ENCODE results near the gene C1QTNF4.
"Not testable (repeated sequence)": the region's sequence is repeated elsewhere in the genome, so short reads cannot be mapped to it uniquely, and the experiment has no call there.

C1QTNF4 gene

DNA sequence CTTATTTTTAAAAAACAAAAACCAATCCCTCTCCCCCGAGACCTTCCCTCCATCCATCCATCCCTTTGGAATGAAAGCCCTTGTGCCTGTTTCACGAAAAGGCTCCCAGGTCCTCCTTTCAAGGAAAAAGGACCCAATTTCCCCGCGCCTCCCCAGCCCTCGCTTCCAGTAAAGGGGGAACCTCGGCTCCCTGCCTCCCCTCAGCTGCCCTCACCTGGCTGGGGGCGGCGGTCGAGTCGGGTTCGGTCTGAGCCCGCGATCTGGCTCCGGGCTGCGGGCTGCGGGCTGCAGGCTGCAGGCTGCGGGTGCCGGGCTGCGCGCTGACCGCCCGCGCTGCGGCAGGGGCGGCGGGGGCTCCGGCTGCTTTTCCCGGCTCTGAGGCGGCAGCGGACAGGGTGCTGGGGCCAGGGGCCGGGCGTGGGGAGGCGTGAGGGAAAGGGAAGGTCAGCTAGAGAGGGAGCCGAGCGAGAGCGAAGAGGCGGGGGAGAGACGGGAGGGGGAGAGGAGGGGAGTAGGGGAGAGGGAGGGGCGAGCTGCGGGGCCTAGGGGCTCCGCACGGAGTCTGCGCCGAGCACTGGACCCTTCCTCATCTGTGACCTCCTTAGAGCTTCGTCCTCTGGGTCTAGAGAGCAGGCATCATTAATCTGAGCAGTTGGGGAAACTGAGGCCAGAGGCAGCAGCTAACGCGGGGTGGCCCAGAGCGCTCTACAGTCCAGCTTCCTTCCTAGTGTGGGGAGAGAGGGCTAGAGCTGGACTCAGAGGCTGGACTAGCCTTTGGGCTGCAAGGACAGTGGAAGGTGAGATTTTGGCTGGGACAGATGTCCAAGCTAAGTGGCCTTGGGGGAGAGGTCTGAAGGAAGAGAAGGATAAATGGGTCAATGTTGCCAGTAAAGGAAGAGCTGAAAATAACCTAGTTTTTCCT lies at the start of gene C1QTNF4:
Gene C1QTNF4 (minus strand): TSS at position 478 of the 922 bp plus-strand sequence. CDS start 3,601 bp downstream, outside the sequence.
- peak; percentile 46 for DNase-seq

DNA sequence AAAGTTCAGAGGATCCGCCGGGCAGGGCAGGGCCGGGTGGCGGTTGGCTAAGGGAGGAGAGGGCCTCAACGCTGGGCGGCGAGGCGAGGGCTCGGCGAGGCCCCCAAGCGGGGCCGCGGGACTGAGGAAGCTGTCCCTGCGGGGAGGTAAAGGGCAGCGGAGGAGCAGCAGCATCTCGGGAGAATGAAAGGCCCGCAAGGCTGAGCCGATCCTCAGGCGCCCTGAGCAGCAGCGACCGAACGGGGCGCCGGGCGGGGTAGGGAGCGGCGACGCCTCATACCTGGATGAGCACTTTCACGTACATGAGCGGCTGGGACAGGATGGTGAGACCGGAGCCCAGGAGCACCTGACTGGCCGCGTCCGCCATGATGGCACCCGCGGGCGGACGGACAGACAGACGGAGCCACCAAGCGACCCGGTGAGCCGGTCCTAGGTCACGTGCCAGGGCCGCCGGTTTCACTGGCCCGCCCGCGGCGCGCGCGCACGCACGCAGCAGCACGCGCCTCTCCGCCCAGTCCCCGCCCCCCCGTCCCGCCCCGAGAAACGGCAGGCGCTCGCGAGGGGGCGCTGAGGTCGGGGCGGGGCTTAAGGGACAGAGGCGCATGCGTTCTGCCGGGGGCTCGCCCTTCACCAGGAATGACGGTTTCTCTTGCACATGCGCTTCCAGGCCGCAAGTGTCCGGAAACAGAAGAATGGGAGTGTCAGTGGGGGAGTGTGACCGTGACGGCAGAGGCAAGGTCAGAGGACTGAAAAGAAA lies 48.1 kb upstream of the C1QTNF4 start, which contains the start of gene MTCH2:
Gene MTCH2 (minus strand): TSS at position 461 of the 757 bp plus-strand sequence. CDS start 94 bp downstream, at position 367.
- DNase-seq, result peak; percentile 99

DNA sequence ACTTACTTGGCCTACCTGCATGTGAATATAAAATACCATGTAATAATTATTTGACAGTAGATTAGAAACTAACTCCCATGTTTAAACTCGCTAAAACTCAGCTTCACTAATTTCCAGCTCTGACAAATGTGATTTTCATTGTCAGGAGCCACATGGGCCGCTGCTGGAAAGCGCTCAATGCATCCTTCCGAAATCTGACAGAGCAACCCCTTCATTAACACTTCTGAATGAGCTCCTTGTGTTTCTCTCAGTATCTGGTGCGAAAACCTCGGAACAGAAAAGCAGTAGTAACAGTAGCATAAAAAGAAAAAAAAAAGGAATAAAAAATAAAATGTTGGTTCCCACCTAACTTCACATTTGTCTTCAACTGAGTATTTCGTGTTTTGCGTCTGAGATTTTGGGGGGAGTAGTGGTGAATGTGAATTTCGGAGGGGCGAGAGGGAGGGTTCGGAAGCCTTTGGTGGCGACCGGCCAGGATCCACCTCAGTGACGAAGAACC lies 47.4 kb upstream of the C1QTNF4 start:
- peak; percentile 50 for DNase-seq

- DNase-seq, result not testable (repeated sequence)
Observed at GRCh38 chr11:47640506-47640905, 46.3 kb upstream of the C1QTNF4 start.

- not testable (repeated sequence) for DNase-seq
Observed at GRCh38 chr11:47636331-47636730, 42.1 kb upstream of the C1QTNF4 start.

GRCh38 chr11:47631473-47631872 lies 37.3 kb upstream of the C1QTNF4 start:
- no peak for DNase-seq

DNA sequence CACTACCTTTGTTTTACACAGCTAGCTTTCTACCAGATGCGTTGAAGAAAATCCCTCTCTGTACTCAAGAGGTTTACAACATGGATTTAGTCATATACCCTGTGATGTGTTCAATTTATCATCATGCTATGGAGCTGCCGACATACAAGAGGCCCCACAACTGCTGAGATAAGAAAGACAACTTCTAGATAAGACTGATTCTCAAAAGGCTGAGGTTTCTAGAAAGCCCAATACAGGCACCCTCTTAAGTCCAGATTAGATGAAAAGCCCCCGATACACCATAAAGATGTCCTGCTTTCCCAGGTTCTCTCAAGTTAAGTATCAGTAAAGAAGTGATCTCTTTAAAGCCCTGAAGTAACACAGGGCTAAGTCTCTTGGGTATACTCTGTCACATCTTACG lies 33.8 kb upstream of the C1QTNF4 start:
- no peak for DNase-seq

GRCh38 chr11:47626234-47626633 lies 32.0 kb upstream of the C1QTNF4 start:
- DNase-seq, result no peak

DNA sequence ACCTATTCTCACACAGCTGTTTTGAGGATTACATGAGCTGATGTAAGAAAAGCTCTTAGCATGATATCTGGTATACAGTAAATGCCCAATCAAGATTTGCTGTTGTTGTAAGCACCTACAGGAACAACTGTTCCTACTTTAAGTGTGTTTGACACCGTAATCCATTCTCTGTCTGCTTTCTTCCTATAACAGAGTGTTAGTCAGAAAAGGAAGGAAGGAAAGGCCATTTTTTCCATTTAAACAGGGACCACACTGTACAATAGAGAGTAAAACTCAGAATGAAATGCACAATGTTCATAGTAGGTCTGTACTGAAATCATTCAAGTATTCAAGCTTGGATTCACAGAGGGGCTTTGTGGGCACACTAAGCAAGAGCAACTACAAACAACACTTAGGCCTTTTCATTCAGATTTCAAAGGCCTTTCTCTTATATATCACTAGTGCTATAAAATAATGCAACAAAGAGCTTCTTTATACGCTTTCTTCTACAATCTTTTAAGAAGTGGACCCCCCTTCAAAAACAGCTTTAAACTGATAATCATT lies 26.7 kb upstream of the C1QTNF4 start:
- no peak for DNase-seq

DNA sequence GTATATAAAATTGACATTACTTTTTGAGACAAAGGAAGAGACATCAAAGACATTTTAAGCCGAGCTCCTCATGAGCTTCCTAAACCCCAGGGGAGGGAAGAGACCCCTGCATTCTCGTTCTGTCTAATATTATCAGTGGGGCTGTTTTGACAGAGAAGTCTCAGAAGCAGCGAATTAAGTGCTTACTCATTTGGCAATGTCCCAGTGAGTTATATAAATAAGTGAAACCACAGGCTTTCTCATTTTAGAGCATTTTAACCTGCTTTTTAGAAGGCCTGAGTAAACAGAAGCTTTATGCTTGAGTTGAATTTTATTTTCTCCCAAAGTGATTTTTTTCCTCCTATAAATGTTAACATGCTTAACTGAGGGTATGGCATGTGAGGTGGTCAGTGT lies 23.2 kb upstream of the C1QTNF4 start:
- DNase-seq, result no peak

GRCh38 chr11:47616726-47617416 lies 22.7 kb upstream of the C1QTNF4 start:
- DNase-seq, result peak; percentile 53

GRCh38 chr11:47615249-47615648 lies 21.0 kb upstream of the C1QTNF4 start:
- no peak for DNase-seq

DNA sequence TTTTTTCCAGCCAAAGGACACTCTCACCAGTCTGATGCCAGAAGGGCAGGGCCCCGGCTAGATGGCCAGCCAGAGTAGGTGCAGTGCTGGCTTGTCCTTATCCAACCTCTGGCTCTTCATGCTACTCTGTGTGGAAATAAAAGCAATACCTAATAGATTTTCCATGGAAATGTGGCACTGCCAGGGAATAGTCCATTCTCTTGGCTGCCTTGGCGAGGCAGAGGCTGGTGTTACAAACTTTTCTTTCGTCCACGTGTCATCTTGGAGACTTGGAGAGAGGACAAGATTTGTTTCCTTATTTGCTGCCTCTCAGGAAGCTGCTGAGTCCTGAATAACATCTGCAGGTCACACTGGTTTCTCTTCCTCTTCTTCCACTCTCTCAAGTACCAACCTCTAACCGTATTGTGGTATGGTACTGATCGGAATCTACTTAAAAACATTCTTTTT lies 17.2 kb upstream of the C1QTNF4 start:
- DNase-seq, result no peak

- DNase-seq, result no peak
Observed at GRCh38 chr11:47609675-47610074, 15.5 kb upstream of the C1QTNF4 start.

- no peak for DNase-seq
Observed at GRCh38 chr11:47607380-47607779, 13.2 kb upstream of the C1QTNF4 start.

DNA sequence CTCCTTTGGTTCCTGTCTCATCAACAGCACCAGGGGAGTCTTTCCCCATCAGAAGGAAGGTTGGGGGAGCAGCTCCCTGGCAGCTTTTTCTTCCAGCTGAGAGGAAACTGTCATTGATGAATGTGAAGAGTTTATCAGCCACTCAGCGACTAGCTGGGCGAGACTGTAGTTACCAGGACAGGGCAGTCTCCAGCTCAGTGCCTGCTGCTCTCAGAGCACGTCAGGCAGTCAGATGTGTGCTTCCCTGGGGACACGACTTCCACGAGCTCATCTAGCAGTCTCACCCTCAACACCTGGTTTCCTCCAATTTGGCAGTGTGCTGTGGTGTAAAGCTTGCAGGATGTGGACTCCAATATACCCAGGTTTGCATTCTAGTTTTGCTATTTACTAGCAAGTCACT lies 12.5 kb upstream of the C1QTNF4 start:
- DNase-seq, result peak; percentile 16

- no peak for DNase-seq
Observed at GRCh38 chr11:47605921-47606320, 11.7 kb upstream of the C1QTNF4 start.

DNA sequence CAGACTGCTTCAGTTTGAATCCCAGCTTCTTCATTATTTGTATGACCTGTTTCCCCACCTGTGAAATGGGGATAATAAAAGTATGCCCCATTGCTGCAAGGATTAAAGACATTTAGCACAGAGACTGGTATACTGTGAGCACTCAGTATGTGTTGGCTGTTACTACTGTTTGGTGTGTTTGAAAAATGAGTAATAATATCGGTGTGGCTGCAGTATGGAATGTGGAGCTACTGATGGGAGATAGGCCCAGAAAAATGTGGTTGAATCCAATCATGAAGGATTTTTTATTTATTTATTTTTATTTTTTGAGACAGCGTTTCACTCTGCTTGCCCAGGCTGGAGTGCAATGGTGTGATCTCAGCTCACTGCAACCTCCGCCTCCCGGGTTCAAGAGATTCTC lies 9.1 kb upstream of the C1QTNF4 start:
- no peak for DNase-seq

- DNase-seq, result no peak
Observed at GRCh38 chr11:47599902-47600301, 5.7 kb upstream of the C1QTNF4 start.

DNA sequence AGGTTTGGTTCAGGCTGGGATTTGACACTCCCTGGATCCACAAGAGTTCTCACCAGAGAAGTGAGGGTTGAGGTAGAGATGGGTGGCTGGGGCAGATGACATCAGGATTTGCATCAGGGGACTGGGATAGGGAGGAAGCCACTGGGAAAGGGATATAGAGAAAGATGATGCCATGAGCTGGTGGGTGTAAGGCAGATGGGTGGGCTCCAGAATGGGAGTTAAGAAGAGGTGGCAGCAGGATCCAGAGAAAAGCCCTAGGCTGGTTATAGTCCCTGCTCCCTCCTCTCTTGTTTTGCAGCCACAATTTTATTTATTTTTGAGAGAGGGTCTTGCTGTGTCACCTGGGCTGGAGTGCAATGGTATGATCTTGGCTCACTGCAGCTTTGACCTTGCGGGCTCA lies 1.8 kb upstream of the C1QTNF4 start:
- no peak for DNase-seq

DNA sequence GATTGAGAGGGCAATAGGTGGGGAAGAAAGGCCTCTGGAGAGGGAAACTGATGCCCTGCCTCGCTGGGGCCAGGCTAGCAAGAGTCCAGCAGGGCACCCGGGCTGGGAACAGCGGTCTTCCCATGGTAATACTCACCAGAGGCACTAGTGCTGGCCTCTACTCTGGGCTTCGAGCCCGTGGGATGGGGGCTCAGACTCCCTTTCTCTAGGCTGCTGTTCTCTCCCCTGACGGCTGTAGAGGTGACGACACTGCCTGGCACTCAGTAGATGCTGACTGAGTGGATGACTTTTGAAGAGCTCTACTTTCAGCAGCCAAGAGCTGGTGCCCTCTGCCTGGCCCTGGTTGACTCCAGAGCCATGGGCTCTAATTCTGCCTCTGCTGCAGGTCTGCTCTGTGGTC lies 818 bp upstream of the C1QTNF4 start:
- no peak for DNase-seq

DNA sequence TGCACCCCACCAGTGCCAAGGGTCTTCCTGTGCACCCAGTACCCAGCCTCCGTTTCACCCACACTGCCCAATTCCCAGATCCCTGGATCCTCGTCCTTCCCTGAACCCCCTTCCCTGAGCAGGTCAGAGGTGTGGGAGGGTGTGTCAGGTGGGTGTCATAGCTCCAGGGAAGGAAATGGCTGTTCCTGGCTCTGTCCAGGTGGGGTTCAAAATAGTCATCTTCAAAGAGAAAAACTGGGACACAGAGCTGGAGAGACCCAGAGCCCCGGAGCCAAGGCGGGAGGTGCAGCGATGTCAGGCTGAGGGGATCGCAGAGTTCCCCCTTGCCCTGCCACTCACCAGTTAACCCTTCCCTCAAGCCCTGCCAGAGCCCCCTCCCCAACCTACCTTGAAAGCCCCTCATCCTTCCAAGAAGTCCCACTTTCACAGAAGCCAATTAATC lies 698 bp downstream of the C1QTNF4 start:
- DNase-seq, result no peak

GRCh38 chr11:47592970-47593369 lies 1.2 kb downstream of the C1QTNF4 start:
- no peak for DNase-seq
